ENCODE measurements around the gene H1-8. TPM values are rescaled to one million over a fixed set of nuclear protein-coding genes. Genes with fewer than 3 reads are reported as not detected.

Gene H1-8
- total RNA-seq, 2 donors from 2014 or later: not detected

DNA sequence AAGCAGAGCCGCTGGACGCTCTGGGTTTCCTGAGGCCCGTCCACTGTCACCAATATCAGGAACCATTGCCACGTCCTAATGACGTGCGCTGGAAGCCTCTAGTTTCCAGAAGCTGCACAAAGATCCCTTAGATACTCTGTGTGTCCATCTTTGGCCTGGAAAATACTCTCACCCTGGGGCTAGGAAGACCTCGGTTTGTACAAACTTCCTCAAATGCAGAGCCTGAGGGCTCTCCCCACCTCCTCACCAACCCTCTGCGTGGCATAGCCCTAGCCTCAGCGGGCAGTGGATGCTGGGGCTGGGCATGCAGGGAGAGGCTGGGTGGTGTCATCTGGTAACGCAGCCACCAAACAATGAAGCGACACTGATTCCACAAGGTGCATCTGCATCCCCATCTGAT is 11.3 kb upstream of the H1-8 start:
- Mint-ChIP-seq H3K27me3 (ENCODE audit: insufficient read depth) (no peaks in the 10 kb centered on the region), H3K9me3 (no peaks in the 10 kb centered on the region), H3K27ac (no peak overlapping the region), H3K4me3 (no peak overlapping the region), H3K4me1 (peaks cover 43% of the 10 kb centered on the region), H3K36me3 (ENCODE audit: low read depth) (no peaks in the 10 kb centered on the region)
- TF ChIP-seq, protein P1, sequence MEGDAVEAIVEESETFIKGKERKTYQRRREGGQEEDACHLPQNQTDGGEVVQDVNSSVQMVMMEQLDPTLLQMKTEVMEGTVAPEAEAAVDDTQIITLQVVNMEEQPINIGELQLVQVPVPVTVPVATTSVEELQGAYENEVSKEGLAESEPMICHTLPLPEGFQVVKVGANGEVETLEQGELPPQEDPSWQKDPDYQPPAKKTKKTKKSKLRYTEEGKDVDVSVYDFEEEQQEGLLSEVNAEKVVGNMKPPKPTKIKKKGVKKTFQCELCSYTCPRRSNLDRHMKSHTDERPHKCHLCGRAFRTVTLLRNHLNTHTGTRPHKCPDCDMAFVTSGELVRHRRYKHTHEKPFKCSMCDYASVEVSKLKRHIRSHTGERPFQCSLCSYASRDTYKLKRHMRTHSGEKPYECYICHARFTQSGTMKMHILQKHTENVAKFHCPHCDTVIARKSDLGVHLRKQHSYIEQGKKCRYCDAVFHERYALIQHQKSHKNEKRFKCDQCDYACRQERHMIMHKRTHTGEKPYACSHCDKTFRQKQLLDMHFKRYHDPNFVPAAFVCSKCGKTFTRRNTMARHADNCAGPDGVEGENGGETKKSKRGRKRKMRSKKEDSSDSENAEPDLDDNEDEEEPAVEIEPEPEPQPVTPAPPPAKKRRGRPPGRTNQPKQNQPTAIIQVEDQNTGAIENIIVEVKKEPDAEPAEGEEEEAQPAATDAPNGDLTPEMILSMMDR (conservative IDR thresholded peaks at IDR 0.05): no peak
- H3K4me1 ChIP-seq (ENCODE audit: control insufficient read depth, insufficient read depth, low read length): peaks cover 35% of the 10 kb centered on the region
- no peak overlapping the region for H3K27ac ChIP-seq (ENCODE audit: low read depth, low read length)
- H3K9ac ChIP-seq (ENCODE audit: extremely low read depth, low read length, poor library complexity, severe bottlenecking): no peak overlapping the region
- H3K27me3 ChIP-seq (ENCODE audit: control insufficient read depth, insufficient read depth, low read length, poor library complexity, severe bottlenecking): no peaks in the 10 kb centered on the region
- WGBS, 2 experiments (ENCODE audit: insufficient coverage in 1 of 2, insufficient read length in 1 of 2): 95 to 98% methylated on average over 6 to 11 of the region's 11 CpGs
- no peak overlapping the region for H3K4me3 ChIP-seq (ENCODE audit: low read length)
- DNase-seq: no peak
- H3K9me3 ChIP-seq (ENCODE audit: control insufficient read depth, low read length): no peaks in the 10 kb centered on the region
- H3K36me3 ChIP-seq (ENCODE audit: control insufficient read depth, insufficient read depth, low read length): no peaks in the 10 kb centered on the region

DNA sequence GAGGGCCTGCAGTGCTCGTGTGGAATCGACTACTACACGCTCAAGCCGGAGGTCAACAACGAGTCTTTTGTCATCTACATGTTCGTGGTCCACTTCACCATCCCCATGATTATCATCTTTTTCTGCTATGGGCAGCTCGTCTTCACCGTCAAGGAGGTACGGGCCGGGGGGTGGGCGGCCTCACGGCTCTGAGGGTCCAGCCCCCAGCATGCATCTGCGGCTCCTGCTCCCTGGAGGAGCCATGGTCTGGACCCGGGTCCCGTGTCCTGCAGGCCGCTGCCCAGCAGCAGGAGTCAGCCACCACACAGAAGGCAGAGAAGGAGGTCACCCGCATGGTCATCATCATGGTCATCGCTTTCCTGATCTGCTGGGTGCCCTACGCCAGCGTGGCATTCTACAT is 10.7 kb upstream of the H1-8 start:
- no peak for DNase-seq
- Histone ChIP-seq H3K27ac (ENCODE audit: low read depth, low read length) (no peak overlapping the region), H3K27me3 (ENCODE audit: control insufficient read depth, insufficient read depth, low read length, poor library complexity, severe bottlenecking) (no peaks in the 10 kb centered on the region), H3K4me3 (ENCODE audit: low read length) (no peak overlapping the region), H3K9ac (ENCODE audit: extremely low read depth, low read length, poor library complexity, severe bottlenecking) (no peak overlapping the region), H3K4me1 (ENCODE audit: control insufficient read depth, insufficient read depth, low read length) (peaks cover 35% of the 10 kb centered on the region), H3K9me3 (ENCODE audit: control insufficient read depth, low read length) (no peaks in the 10 kb centered on the region), H3K36me3 (ENCODE audit: control insufficient read depth, insufficient read depth, low read length) (no peaks in the 10 kb centered on the region)
- WGBS, 2 experiments (ENCODE audit: insufficient coverage in 1 of 2, insufficient read length in 1 of 2): 93 to 95% methylated on average over 16 to 20 of the region's 20 CpGs
- no peaks in the 10 kb centered on the region for H3K36me3 Mint-ChIP-seq (ENCODE audit: low read depth)
- H3K27ac Mint-ChIP-seq: peak overlapping the region; percentile 33
- TF ChIP-seq, protein P1 (conservative IDR thresholded peaks at IDR 0.05): no peak
- no peaks in the 10 kb centered on the region for H3K9me3 Mint-ChIP-seq
- no peak overlapping the region for H3K4me3 Mint-ChIP-seq
- H3K27me3 Mint-ChIP-seq (ENCODE audit: insufficient read depth): no peaks in the 10 kb centered on the region
- H3K4me1 Mint-ChIP-seq: peaks cover 42% of the 10 kb centered on the region

DNA sequence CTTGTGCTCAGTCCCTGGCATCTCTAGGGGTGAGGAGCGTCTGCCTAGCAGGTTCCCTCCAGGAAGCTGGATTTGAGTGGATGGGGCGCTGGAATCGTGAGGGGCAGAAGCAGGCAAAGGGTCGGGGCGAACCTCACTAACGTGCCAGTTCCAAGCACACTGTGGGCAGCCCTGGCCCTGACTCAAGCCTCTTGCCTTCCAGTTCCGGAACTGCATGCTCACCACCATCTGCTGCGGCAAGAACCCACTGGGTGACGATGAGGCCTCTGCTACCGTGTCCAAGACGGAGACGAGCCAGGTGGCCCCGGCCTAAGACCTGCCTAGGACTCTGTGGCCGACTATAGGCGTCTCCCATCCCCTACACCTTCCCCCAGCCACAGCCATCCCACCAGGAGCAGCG is 9.6 kb upstream of the H1-8 start:
- H3K4me3 ChIP-seq (ENCODE audit: low read length): no peak overlapping the region
- no peak overlapping the region for H3K4me3 Mint-ChIP-seq
- no peak overlapping the region for H3K9ac ChIP-seq (ENCODE audit: extremely low read depth, low read length, poor library complexity, severe bottlenecking)
- H3K27me3 Mint-ChIP-seq (ENCODE audit: insufficient read depth): no peaks in the 10 kb centered on the region
- H3K9me3 Mint-ChIP-seq: no peaks in the 10 kb centered on the region
- DNase-seq: no peak
- H3K36me3 Mint-ChIP-seq (ENCODE audit: low read depth): no peaks in the 10 kb centered on the region
- H3K36me3 ChIP-seq (ENCODE audit: control insufficient read depth, insufficient read depth, low read length): no peaks in the 10 kb centered on the region
- no peak overlapping the region for H3K27ac ChIP-seq (ENCODE audit: low read depth, low read length)
- H3K4me1 ChIP-seq (ENCODE audit: control insufficient read depth, insufficient read depth, low read length): peaks cover 35% of the 10 kb centered on the region
- peak overlapping the region; percentile 37 for H3K27ac Mint-ChIP-seq
- TF ChIP-seq, protein P1 (conservative IDR thresholded peaks at IDR 0.05): no peak
- no peaks in the 10 kb centered on the region for H3K9me3 ChIP-seq (ENCODE audit: control insufficient read depth, low read length)
- 94% methylated on average over 8 to 16 of the region's 16 CpGs for WGBS, 2 experiments (ENCODE audit: insufficient coverage in 1 of 2, insufficient read length in 1 of 2)
- peaks cover 38% of the 10 kb centered on the region for H3K4me1 Mint-ChIP-seq
- no peaks in the 10 kb centered on the region for H3K27me3 ChIP-seq (ENCODE audit: control insufficient read depth, insufficient read depth, low read length, poor library complexity, severe bottlenecking)

Measured in endodermal cell (in vitro differentiated cells).